OCI-LY1 (cell line): ENCODE measurements around the gene EML6.

Source experiments
- EZH2 ChIP-seq: fragments of 200-600 bp; sonication (generic), shearing (Covaris generic); IDR thresholded peaks from 2 replicates; pipeline ENCODE4 v1.8.0; 2017; ENCODE audit warnings: borderline replicate concordance, mixed run types, mild to moderate bottlenecking, antibody characterized with exemption, low read length, moderate library complexity, mixed read lengths
- TF ChIP-seq, protein P1 (sequence below): fragments of 200-600 bp; sonication (generic), shearing (Covaris generic); IDR thresholded peaks from 2 replicates; pipeline ENCODE4 v1.5.1; 2017; ENCODE audit warnings: mild to moderate bottlenecking, antibody characterized with exemption, low read length, moderate library complexity, mixed read lengths

DNA sequence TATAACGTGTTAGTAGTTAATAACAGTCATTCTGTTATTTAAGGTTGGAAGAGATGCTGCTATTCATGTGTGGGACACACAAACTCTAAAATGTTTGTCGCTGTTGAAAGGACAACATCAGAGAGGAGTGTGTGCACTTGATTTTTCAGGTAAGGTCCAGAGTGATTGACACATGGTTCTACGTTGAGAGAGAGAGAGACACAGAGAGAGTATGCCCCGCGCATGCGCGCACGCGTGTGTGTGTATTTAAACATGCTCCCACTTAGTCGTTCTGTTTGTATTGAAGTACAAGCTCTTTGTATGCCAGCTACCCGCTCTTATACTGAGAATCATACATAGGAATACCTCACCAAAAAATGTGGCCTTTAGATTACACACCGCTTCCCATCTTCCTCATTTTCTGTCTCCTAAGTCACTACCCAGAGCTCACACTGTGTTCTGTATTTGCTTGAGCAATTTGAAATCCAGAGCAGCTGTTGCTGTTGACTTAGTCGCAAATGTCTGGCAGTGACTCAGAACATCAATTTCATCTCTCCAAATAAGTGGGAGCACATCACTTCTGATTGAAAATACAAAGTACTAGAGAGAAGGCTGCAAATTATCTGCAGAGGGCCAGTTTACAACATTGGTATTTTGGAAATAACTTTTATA is 148.1 kb downstream of the EML6 start:
- TF ChIP-seq, protein P1, sequence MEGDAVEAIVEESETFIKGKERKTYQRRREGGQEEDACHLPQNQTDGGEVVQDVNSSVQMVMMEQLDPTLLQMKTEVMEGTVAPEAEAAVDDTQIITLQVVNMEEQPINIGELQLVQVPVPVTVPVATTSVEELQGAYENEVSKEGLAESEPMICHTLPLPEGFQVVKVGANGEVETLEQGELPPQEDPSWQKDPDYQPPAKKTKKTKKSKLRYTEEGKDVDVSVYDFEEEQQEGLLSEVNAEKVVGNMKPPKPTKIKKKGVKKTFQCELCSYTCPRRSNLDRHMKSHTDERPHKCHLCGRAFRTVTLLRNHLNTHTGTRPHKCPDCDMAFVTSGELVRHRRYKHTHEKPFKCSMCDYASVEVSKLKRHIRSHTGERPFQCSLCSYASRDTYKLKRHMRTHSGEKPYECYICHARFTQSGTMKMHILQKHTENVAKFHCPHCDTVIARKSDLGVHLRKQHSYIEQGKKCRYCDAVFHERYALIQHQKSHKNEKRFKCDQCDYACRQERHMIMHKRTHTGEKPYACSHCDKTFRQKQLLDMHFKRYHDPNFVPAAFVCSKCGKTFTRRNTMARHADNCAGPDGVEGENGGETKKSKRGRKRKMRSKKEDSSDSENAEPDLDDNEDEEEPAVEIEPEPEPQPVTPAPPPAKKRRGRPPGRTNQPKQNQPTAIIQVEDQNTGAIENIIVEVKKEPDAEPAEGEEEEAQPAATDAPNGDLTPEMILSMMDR, result no peak
- no peak for TF ChIP-seq EZH2
